GM12872 (cell line): ENCODE data around the gene RPL3.

ENCODE experiments used
- TF ChIP-seq, protein P1 (sequence below): IDR thresholded peaks from 3 replicates; pipeline ENCODE4 v1.5.1; 2011; ENCODE audit warnings: low read depth, mild to moderate bottlenecking, low read length, moderate library complexity; ENCODE audit not compliant: insufficient read depth

Gene RPL3

DNA sequence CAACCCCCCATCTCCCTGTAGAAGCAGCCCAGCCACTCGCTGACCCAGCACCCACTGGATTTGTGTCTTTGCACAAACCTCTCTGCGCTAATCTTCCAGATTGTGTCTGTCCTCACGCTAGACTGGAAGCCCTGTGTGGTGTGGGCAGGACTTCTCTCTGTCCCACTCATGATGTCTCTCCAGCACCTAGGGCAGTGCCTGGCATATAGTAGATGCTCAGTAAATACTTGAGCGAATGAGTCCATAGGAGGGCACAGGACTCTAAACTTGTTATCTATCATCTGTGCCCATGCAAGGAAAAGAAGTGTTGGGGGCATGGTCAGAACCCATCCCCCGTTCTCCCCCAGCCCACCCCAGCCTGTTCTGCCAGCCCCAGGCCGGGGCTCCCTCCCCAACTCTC is 22.9 kb downstream of the RPL3 start:
- TF ChIP-seq, protein P1, sequence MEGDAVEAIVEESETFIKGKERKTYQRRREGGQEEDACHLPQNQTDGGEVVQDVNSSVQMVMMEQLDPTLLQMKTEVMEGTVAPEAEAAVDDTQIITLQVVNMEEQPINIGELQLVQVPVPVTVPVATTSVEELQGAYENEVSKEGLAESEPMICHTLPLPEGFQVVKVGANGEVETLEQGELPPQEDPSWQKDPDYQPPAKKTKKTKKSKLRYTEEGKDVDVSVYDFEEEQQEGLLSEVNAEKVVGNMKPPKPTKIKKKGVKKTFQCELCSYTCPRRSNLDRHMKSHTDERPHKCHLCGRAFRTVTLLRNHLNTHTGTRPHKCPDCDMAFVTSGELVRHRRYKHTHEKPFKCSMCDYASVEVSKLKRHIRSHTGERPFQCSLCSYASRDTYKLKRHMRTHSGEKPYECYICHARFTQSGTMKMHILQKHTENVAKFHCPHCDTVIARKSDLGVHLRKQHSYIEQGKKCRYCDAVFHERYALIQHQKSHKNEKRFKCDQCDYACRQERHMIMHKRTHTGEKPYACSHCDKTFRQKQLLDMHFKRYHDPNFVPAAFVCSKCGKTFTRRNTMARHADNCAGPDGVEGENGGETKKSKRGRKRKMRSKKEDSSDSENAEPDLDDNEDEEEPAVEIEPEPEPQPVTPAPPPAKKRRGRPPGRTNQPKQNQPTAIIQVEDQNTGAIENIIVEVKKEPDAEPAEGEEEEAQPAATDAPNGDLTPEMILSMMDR = no peak

GRCh38 chr22:39294571-39295468 is 24.6 kb downstream of the RPL3 start:
- TF ChIP-seq, protein P1 = no peak

- TF ChIP-seq, protein P1 = no peak
Measured at GRCh38 chr22:39293766-39294368, 25.6 kb downstream of the RPL3 start.

GRCh38 chr22:39292561-39293074 is 26.8 kb downstream of the RPL3 start:
- TF ChIP-seq, protein P1 = no peak

GRCh38 chr22:39292031-39292462 is 27.4 kb downstream of the RPL3 start:
- TF ChIP-seq, protein P1 = no peak

GRCh38 chr22:39291523-39291922 is 27.9 kb downstream of the RPL3 start:
- TF ChIP-seq, protein P1 = peak; percentile 21; the same call in 1 of the 3 replicates

DNA sequence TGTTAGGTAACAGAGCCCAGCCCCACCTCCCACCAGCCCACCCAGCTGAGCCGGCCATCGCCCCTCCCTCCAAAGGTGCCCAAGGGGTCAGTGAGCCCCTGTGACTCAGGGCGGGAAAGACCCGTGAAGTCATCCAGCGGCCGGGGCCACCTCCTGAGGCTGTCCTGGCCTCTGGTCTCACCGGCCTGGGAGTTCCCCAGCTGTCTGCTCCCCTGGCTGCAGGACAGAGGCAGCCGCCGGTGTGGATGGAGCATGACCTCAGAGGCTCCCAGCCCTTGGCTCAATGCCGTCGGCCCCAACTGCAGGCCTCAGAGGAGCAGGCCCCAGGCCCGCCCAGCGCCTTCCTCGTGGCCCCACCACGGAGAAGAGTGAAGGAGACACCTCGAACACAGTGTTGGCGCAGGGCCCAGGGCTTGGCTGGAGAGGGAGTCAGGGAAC is 28.7 kb downstream of the RPL3 start:
- TF ChIP-seq, protein P1 = no peak
